ENCODE data around the gene ANKRD13A.

- TF ChIP-seq CEBPB (IDR thresholded peaks at IDR 0.05; ENCODE audit: low read depth) (no peak), YY1 (IDR thresholded peaks at IDR 0.05; ENCODE audit: extremely low read depth, insufficient replicate concordance, low read depth, low read length) (no peak), CTCF (IDR thresholded peaks at IDR 0.05 in 2 of 3, conservative IDR thresholded peaks at IDR 0.05 in 1 of 3; ENCODE audit: borderline replicate concordance in 1 of 3, insufficient read depth in 1 of 3, low read depth in 2 of 3, low read length in 2 of 3) (no peak), EGR1 (IDR thresholded peaks at IDR 0.05; ENCODE audit: low read depth) (no peak), MAX (IDR thresholded peaks at IDR 0.05) (no peak)
Observed at GRCh38 chr12:109951136-109951535, 48.1 kb upstream of the ANKRD13A start.
